A549 (cell line): ENCODE measurements around the gene CRYBG2. TPM values are rescaled to one million over a fixed set of nuclear protein-coding genes. Genes with fewer than 3 reads are reported as not detected.

ENCODE experiments used
- ATAC-seq, 2 experiments: fragments of 200-7000 bp in 1 of 2; fragments of >200 bp in 1 of 2; cut with Nextera tagmentation in 1 of 2; cut with Tn5 transposase in 1 of 2; 3 replicates each; pipeline versions ENCODE4 v1.8.0 to v1.9.1; 2018 to 2020; ENCODE audit warnings: mild to moderate bottlenecking in 1 of 2, moderate library complexity in 1 of 2
- CTCF ChIA-PET: fragments of 300-600 bp; sonication (Branson Sonifier 250); formaldehyde crosslinking; extraction: SDS; loops from one replicate; lab custom pipeline; 2021; ENCODE audit warnings: antibody characterized with exemption, inconsistent platforms; lab: Yijun Ruan, JAX
- POLR2A ChIA-PET: fragments of 350-600 bp; formaldehyde crosslinking; extraction: SDS; loops from one replicate; lab custom pipeline; 2021; ENCODE audit warnings: antibody characterized with exemption, inconsistent platforms; lab: Yijun Ruan, JAX
- DNase-seq, 2 experiments: peaks; one replicate each; pipeline versions ENCODE4 v3.0.0 to v3.0.0-alpha.2; 2011 to 2016; ENCODE audit warnings: low read depth in 1 of 2, low spot score in 1 of 2
- FAIRE-seq: peaks from 2 replicates; lab custom pipeline; 2011; peaks lifted over from hg19 to GRCh38; lab: Jason Lieb, UNC
- H3K27ac ChIP-seq, 2 experiments: fragments of >200 bp; sonication (Bioruptor Twin); formaldehyde crosslinking; 3 replicates each; pipeline ENCODE4 v1.5.1; 2016 to 2017
- H3K4me1 ChIP-seq: fragments of >200 bp; sonication (Bioruptor Twin); formaldehyde crosslinking; 3 replicates; pipeline ENCODE4 v1.6.1; 2016
- H3K4me2 ChIP-seq: fragments of >200 bp; sonication (Bioruptor Twin); formaldehyde crosslinking; 3 replicates; pipeline ENCODE4 v1.6.1; 2016
- H3K4me3 ChIP-seq: fragments of >200 bp; sonication (Bioruptor Twin); formaldehyde crosslinking; 3 replicates; pipeline ENCODE4 v1.5.1; 2016
- H3K9me3 ChIP-seq: fragments of >200 bp; sonication (Bioruptor Twin); formaldehyde crosslinking; 3 replicates; pipeline ENCODE4 v1.6.1; 2016
- BHLHE40 ChIP-seq: IDR thresholded peaks from 2 replicates; pipeline ENCODE4 v1.6.1; 2012; ENCODE audit warnings: low read depth, low read length, inconsistent platforms
- CBX8 ChIP-seq: fragments of 200-600 bp; sonication (generic); IDR thresholded peaks from 2 replicates; pipeline ENCODE4 v1.6.1; 2016
- EHF ChIP-seq: fragments of 250-450 bp; sonication (Bioruptor Pico); IDR thresholded peaks from 2 replicates; pipeline ENCODE4 v1.5.0; 2020; ENCODE audit warnings: mild to moderate bottlenecking
- FOSB ChIP-seq: fragments of 250-450 bp; sonication (Bioruptor Pico); IDR thresholded peaks from 2 replicates; pipeline ENCODE4 v1.5.0; 2020; ENCODE audit warnings: mild to moderate bottlenecking, moderate library complexity
- HOXA7 ChIP-seq: fragments of 250-450 bp; sonication (Bioruptor Pico); IDR thresholded peaks from 2 replicates; pipeline ENCODE4 v1.5.0; 2020; ENCODE audit warnings: mild to moderate bottlenecking, moderate library complexity
- KDM1A ChIP-seq: fragments of 200-600 bp; sonication (generic); IDR thresholded peaks from 2 replicates; pipeline ENCODE4 v1.6.1; 2016; ENCODE audit warnings: low read depth, mild to moderate bottlenecking
- POLR2A ChIP-seq: IDR thresholded peaks from 2 replicates; pipeline ENCODE4 v1.6.1; 2012; ENCODE audit warnings: mild to moderate bottlenecking, low read length
- RAD21 ChIP-seq, 2 experiments: fragments of >200 bp in 1 of 2; sonication (Bioruptor Twin) in 1 of 2; formaldehyde crosslinking in 1 of 2; IDR thresholded peaks in 1 of 2; conservative IDR thresholded peaks in 1 of 2; 2 replicates in 1 of 2; 3 replicates in 1 of 2; pipeline ENCODE4 v1.6.1; 2012 to 2018; ENCODE audit warnings: inconsistent platforms in 1 of 2
- RARB ChIP-seq: fragments of 250-450 bp; sonication (Bioruptor Pico); IDR thresholded peaks from 2 replicates; pipeline ENCODE4 v1.8.0; 2021; ENCODE audit warnings: mild to moderate bottlenecking, moderate library complexity
- RCOR1 ChIP-seq: fragments of 150-350 bp; IDR thresholded peaks from 2 replicates; pipeline ENCODE4 v1.6.1; 2014; ENCODE audit warnings: antibody characterized with exemption, low read length, low read depth
- TP53 ChIP-seq: fragments of 250-450 bp; sonication (Bioruptor Pico); IDR thresholded peaks from 2 replicates; pipeline ENCODE4 v1.5.0; 2021; ENCODE audit warnings: mild to moderate bottlenecking, moderate library complexity
- ZFP36 ChIP-seq: fragments of 450-650 bp; IDR thresholded peaks from 2 replicates; pipeline ENCODE4 v1.6.1; 2014; ENCODE audit warnings: borderline replicate concordance; ENCODE audit not compliant: partially characterized antibody
- ZNF302 ChIP-seq: fragments of 250-450 bp; sonication (Bioruptor Pico); IDR thresholded peaks from 2 replicates; pipeline ENCODE4 v1.9.0; 2021; ENCODE audit warnings: inconsistent platforms, mild to moderate bottlenecking, moderate library complexity
- ZSCAN20 ChIP-seq: fragments of 250-450 bp; sonication (Bioruptor Pico); IDR thresholded peaks from 2 replicates; pipeline ENCODE4 v1.8.0; 2022; ENCODE audit warnings: mild to moderate bottlenecking, moderate library complexity
- WGBS: methylation state at CpG from one replicate; pipeline ENCODE4 v1.1.6; 2017; ENCODE audit errors: missing lambda C conversion rate; 5-methylcytosine and 5-hydroxymethylcytosine counted together
- polyA plus RNA-seq, 4 experiments: library from polyadenylated mRNA; depleted of rRNA in 3 of 4; stranded (reverse); fragments of >200 nt; fragmentation: RNase III in 1 of 4; extraction: RNeasy Plus Mini Kit Qiagen cat#74134 plus additional on column Dnase treatment in 1 of 4; gene quantifications; 2 replicates in 3 of 4; 3 replicates in 1 of 4; pipeline ENCODE4 v1.2.3, GENCODE V29; 2011 to 2017
- TF ChIP-seq, protein P1 (sequence below): fragments of 250-450 bp; sonication (Bioruptor Pico); IDR thresholded peaks from 2 replicates; pipeline ENCODE4 v1.5.0; 2021; ENCODE audit warnings: mild to moderate bottlenecking, moderate library complexity, borderline replicate concordance
- TF ChIP-seq, protein P2 (sequence below): fragments of >200 bp; sonication (Bioruptor Twin); formaldehyde crosslinking; IDR thresholded peaks from 2 replicates; pipeline ENCODE4 v1.6.1; 2016
- TF ChIP-seq, protein P3 (sequence below): fragments of >200 bp; sonication (Bioruptor Twin); formaldehyde crosslinking; IDR thresholded peaks from 3 replicates; pipeline ENCODE4 v1.6.1; 2016
- TF ChIP-seq, protein P4 (sequence below): IDR thresholded peaks from 2 replicates; pipeline ENCODE4 v1.6.1; 2012; ENCODE audit warnings: low read depth, borderline replicate concordance
- TF ChIP-seq, protein P5 (sequence below): fragments of 200-600 bp; sonication (generic); IDR thresholded peaks from 2 replicates; pipeline ENCODE4 v1.6.1; 2016; ENCODE audit warnings: antibody characterized with exemption, mild to moderate bottlenecking, moderate library complexity
- TF ChIP-seq, protein P6 (sequence below): IDR thresholded peaks from 2 replicates; pipeline ENCODE4 v1.6.1; 2012

Gene CRYBG2
- polyA plus RNA-seq, 2 of the 4 experiments (the other 2 are of a cell fraction): 0.67 to 2.7 TPM

DNA sequence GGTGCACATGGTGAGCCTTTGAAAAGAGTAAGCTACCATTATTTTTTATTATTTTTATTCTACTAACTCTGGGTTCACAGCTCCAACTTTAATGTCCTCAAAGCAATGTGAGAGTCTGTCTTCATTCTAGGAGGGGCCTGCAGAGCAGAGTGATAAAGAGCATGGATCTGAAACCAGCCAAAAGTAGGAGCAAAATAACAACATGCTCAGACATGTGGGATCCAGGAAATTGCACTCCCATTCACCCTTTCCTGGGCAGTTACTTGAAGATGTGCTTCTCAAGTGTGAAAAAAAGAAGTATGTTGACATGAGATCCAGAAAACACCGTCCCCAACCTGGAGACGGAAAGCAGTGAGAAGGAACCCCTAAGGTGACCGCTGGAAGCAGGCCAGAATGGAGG lies 48.0 kb upstream of the CRYBG2 start:
- POLR2A ChIA-PET: no interaction called here
- 88% methylated on average over 3 of the region's 3 CpGs for WGBS
- CTCF ChIA-PET: interaction anchor here (0.6 to 1.4 kb wide), 3 partner anchors 10 to 167 kb away, joined by 3 to 8 read pairs (median 3); no protein-coding TSS in a partner anchor
- ATAC-seq (no peak), DNase-seq (no peak), FAIRE-seq (no peak)
- H3K4me1 ChIP-seq: peaks cover 22% of the 10 kb centered on the region
- H3K4me3 ChIP-seq: no peak overlapping the region
- TF ChIP-seq POLR2A: no peak
- TF ChIP-seq ZFP36: no peak
- TF ChIP-seq KDM1A: no peak
- TF ChIP-seq, protein P1, sequence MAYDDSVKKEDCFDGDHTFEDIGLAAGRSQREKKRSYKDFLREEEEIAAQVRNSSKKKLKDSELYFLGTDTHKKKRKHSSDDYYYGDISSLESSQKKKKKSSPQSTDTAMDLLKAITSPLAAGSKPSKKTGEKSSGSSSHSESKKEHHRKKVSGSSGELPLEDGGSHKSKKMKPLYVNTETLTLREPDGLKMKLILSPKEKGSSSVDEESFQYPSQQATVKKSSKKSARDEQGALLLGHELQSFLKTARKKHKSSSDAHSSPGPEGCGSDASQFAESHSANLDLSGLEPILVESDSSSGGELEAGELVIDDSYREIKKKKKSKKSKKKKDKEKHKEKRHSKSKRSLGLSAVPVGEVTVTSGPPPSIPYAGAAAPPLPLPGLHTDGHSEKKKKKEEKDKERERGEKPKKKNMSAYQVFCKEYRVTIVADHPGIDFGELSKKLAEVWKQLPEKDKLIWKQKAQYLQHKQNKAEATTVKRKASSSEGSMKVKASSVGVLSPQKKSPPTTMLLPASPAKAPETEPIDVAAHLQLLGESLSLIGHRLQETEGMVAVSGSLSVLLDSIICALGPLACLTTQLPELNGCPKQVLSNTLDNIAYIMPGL: no peak
- TF ChIP-seq RAD21 (conservative IDR thresholded peaks at IDR 0.05 in 1 of 2, IDR thresholded peaks at IDR 0.05 in 1 of 2): no peak
- no peak for TF ChIP-seq TP53
- no peak for TF ChIP-seq BHLHE40
- TF ChIP-seq, protein P2, sequence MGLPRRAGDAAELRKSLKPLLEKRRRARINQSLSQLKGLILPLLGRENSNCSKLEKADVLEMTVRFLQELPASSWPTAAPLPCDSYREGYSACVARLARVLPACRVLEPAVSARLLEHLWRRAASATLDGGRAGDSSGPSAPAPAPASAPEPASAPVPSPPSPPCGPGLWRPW: no peak
- TF ChIP-seq, protein P3, sequence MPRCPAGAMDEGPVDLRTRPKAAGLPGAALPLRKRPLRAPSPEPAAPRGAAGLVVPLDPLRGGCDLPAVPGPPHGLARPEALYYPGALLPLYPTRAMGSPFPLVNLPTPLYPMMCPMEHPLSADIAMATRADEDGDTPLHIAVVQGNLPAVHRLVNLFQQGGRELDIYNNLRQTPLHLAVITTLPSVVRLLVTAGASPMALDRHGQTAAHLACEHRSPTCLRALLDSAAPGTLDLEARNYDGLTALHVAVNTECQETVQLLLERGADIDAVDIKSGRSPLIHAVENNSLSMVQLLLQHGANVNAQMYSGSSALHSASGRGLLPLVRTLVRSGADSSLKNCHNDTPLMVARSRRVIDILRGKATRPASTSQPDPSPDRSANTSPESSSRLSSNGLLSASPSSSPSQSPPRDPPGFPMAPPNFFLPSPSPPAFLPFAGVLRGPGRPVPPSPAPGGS: no peak
- TF ChIP-seq ZNF302: no peak
- no peak for TF ChIP-seq RARB (CRISPR knock-in tag)
- TF ChIP-seq, protein P4, sequence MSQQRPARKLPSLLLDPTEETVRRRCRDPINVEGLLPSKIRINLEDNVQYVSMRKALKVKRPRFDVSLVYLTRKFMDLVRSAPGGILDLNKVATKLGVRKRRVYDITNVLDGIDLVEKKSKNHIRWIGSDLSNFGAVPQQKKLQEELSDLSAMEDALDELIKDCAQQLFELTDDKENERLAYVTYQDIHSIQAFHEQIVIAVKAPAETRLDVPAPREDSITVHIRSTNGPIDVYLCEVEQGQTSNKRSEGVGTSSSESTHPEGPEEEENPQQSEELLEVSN: no peak
- TF ChIP-seq EHF: no peak
- TF ChIP-seq RCOR1: no peak
- TF ChIP-seq, protein P5, sequence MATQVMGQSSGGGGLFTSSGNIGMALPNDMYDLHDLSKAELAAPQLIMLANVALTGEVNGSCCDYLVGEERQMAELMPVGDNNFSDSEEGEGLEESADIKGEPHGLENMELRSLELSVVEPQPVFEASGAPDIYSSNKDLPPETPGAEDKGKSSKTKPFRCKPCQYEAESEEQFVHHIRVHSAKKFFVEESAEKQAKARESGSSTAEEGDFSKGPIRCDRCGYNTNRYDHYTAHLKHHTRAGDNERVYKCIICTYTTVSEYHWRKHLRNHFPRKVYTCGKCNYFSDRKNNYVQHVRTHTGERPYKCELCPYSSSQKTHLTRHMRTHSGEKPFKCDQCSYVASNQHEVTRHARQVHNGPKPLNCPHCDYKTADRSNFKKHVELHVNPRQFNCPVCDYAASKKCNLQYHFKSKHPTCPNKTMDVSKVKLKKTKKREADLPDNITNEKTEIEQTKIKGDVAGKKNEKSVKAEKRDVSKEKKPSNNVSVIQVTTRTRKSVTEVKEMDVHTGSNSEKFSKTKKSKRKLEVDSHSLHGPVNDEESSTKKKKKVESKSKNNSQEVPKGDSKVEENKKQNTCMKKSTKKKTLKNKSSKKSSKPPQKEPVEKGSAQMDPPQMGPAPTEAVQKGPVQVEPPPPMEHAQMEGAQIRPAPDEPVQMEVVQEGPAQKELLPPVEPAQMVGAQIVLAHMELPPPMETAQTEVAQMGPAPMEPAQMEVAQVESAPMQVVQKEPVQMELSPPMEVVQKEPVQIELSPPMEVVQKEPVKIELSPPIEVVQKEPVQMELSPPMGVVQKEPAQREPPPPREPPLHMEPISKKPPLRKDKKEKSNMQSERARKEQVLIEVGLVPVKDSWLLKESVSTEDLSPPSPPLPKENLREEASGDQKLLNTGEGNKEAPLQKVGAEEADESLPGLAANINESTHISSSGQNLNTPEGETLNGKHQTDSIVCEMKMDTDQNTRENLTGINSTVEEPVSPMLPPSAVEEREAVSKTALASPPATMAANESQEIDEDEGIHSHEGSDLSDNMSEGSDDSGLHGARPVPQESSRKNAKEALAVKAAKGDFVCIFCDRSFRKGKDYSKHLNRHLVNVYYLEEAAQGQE: no peak
- TF ChIP-seq, protein P6, sequence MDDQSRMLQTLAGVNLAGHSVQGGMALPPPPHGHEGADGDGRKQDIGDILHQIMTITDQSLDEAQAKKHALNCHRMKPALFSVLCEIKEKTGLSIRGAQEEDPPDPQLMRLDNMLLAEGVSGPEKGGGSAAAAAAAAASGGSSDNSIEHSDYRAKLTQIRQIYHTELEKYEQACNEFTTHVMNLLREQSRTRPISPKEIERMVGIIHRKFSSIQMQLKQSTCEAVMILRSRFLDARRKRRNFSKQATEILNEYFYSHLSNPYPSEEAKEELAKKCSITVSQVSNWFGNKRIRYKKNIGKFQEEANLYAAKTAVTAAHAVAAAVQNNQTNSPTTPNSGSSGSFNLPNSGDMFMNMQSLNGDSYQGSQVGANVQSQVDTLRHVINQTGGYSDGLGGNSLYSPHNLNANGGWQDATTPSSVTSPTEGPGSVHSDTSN: no peak
- TF ChIP-seq FOSB: no peak
- TF ChIP-seq HOXA7 (CRISPR knock-in tag): no peak
- TF ChIP-seq CBX8: no peak
- TF ChIP-seq ZSCAN20: no peak
- TF ChIP-seq, all 56 proteins: peak for 0
- Histone ChIP-seq H3K27ac (no peak overlapping the region), H3K4me2 (no peak overlapping the region), H3K9me3 (no peaks in the 10 kb centered on the region)
